ENCODE measurements around the gene BTNL8.

Gene BTNL8

DNA sequence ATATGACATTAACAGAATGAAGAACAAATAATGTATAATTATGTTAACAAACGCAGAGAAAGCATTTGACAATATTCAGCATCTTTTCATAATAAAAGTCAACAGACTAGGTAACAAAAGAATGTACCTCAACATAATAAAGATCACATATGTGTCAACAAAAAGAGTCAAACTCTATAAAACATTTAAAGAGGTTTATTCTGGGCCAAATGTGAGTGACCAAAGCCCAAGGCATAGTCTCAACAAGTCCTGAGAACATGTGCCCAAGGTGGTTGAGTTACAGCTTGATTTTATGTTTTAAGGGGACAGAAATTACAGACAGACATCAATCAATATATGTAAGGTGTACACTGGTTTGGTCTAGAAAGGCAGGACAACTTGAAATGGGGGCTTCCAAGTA is 19.4 kb downstream of the BTNL8 start:
- in situ Hi-C loops (cut with MboI; ENCODE audit: low pct_unique_long_range_greater_than_20kb, low sequenced_read_pairs, unreplicated experiment), result no loop called here
- TF ChIP-seq, protein P1, sequence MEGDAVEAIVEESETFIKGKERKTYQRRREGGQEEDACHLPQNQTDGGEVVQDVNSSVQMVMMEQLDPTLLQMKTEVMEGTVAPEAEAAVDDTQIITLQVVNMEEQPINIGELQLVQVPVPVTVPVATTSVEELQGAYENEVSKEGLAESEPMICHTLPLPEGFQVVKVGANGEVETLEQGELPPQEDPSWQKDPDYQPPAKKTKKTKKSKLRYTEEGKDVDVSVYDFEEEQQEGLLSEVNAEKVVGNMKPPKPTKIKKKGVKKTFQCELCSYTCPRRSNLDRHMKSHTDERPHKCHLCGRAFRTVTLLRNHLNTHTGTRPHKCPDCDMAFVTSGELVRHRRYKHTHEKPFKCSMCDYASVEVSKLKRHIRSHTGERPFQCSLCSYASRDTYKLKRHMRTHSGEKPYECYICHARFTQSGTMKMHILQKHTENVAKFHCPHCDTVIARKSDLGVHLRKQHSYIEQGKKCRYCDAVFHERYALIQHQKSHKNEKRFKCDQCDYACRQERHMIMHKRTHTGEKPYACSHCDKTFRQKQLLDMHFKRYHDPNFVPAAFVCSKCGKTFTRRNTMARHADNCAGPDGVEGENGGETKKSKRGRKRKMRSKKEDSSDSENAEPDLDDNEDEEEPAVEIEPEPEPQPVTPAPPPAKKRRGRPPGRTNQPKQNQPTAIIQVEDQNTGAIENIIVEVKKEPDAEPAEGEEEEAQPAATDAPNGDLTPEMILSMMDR (IDR thresholded peaks at IDR 0.05; ENCODE audit: extremely low read depth, insufficient read depth, missing control alignments), result no peak
- DNase-seq (ENCODE audit: low spot score), result no peak

DNA sequence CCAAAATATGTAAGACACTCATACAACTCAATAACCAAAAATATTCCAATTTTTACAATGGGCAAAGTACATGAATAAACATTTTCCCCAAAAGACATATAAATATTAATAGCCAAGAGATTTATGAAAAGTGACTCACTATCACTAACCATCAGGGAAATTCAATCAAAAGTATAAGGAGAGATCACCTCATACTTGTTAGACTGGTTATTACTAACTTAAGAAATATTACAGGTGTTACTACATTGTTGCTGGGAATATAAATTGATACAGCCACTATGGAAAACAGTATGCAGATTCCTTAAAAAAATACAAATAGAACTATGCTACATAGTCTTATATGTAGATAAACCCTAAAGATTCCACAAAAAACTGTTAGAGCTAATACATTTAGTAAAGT is 21.8 kb downstream of the BTNL8 start:
- TF ChIP-seq, protein P1 (IDR thresholded peaks at IDR 0.05; ENCODE audit: extremely low read depth, insufficient read depth, missing control alignments), result no peak
- no peak for DNase-seq (ENCODE audit: low spot score)
- in situ Hi-C loops (cut with MboI; ENCODE audit: low pct_unique_long_range_greater_than_20kb, low sequenced_read_pairs, unreplicated experiment), result no loop called here

DNA sequence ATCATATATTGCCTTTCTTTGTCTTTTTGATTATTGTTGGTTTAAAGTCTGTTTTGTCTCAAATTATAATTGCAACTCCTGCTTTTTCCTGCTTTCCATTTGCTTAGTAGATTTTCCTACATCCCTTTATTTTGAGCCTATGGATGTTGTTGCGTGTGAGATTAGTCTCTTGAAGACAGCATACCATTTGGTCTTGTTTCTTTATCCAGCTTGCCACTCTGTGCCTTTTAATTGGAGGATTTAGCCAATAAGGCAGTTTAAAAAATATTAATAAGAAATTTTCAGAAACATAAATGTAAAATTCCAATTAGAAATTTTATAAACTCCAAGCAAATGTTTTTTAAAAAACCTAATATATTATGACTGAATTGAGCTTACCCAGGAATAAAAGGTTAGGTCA is 24.0 kb downstream of the BTNL8 start:
- in situ Hi-C loops (cut with MboI; ENCODE audit: low pct_unique_long_range_greater_than_20kb, low sequenced_read_pairs, unreplicated experiment), result no loop called here
- DNase-seq (ENCODE audit: low spot score), result no peak
- TF ChIP-seq, protein P1 (IDR thresholded peaks at IDR 0.05; ENCODE audit: extremely low read depth, insufficient read depth, missing control alignments), result no peak

DNA sequence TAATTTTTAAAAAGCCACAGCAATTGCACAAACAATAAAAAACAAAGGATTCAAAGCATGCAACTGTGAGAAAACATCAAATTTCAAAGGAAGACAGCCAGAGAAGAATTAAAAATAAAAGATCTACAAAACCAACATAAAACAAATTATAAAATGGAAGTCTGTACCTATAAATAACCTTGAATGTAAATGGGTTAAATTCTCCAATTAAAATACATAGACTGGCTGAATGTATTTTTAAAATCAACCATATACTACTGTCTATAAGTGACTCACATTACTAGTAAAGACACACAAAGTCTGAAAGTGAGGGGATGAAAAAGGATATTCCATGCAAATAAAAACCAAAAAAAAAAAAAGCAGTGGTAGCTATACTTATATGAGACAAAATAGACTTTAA is 33.7 kb downstream of the BTNL8 start:
- in situ Hi-C loops (cut with MboI; ENCODE audit: low pct_unique_long_range_greater_than_20kb, low sequenced_read_pairs, unreplicated experiment), result no loop called here
- TF ChIP-seq, protein P1 (IDR thresholded peaks at IDR 0.05; ENCODE audit: extremely low read depth, insufficient read depth, missing control alignments), result no peak
- DNase-seq (ENCODE audit: low spot score), result no peak

DNA sequence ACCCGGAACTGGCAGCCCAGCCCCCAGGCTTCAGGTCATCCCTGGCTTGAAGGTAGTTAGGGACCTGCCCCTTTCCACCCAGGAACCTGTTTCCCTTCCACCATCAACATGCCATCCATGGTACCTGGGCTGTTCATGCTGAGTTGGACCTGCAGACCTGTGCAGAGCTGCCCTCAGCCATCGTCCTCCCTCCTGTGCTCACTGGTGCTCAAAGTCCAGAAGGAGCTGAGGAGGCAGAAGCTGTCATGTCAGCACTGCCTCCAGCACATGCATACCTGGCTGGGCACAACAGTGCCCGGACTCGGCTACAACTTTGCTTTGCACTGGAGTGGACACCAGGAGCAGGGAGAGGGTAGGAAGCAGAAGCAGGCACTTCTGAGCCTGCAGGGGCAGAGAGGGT is 36.2 kb downstream of the BTNL8 start:
- TF ChIP-seq, protein P1 (IDR thresholded peaks at IDR 0.05; ENCODE audit: extremely low read depth, insufficient read depth, missing control alignments), result no peak
- DNase-seq (ENCODE audit: low spot score), result no peak
- in situ Hi-C loops (cut with MboI; ENCODE audit: low pct_unique_long_range_greater_than_20kb, low sequenced_read_pairs, unreplicated experiment), result no loop called here

DNA sequence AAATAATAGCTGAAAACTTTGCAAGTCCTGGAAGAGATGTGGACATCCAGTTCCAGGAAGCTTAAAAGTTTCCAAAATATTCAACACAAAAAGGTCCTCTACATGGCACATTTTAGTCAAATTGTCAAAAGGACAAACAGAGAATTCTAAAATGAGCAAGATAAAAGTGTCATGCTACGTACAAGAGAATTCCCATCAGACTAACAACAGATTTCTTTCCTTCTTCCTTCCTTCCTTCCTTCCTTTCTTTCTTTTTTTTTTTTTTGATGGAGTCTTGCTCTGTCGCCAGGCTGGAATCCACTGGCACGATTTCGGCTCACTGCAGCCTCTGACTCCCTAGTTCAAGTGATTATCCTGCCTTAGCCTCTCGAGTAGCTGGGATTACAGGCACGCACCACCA is 39.3 kb downstream of the BTNL8 start:
- DNase-seq (ENCODE audit: low spot score), result no peak
- TF ChIP-seq, protein P1 (IDR thresholded peaks at IDR 0.05; ENCODE audit: extremely low read depth, insufficient read depth, missing control alignments), result no peak
- in situ Hi-C loops (cut with MboI; ENCODE audit: low pct_unique_long_range_greater_than_20kb, low sequenced_read_pairs, unreplicated experiment), result no loop called here
